HG02973 (cell line): ENCODE measurements around the gene RRAS2.

Experiments used
- ATAC-seq: cut with Tn5 transposase; IDR thresholded peaks from one replicate; pipeline ENCODE4 v1.9.1; 2021; ENCODE audit warnings: moderate library complexity; ENCODE audit not compliant: unreplicated experiment

The RRAS2 gene

GRCh38 chr11:14230407-14230806 is 128.6 kb downstream of the RRAS2 start:
- no peak for ATAC-seq

DNA sequence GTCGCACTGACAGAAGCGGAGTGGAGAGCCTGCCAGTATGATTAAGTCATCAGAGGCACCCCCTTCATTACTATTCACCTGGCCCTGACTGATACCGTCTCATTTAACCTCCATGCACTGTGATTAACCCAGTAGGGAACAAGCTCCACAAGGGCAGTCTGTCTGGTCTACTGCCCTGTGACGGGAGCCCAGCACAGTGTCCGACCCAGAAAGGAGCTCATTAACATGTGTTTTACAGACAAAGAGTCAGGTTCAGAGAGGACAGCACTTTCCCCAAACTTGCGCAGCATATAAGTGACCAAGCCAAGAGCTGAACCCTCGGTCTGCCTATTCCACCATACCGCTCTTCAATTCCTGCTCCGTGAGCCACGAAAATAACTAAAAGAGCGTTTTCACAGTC is 129.5 kb downstream of the RRAS2 start:
- no peak for ATAC-seq

- ATAC-seq: no peak
Observed at GRCh38 chr11:14228356-14228755, 130.6 kb downstream of the RRAS2 start.
